AG08396 (cell line): ENCODE data around the gene EGFR.

Experiments used
- DNase-seq: peaks from one replicate; pipeline ENCODE4 v3.0.0; 2012; ENCODE audit warnings: low spot score, mixed read lengths

The EGFR gene

GRCh38 chr7:55036950-55037736 lies 18.3 kb downstream of the EGFR start:
- DNase-seq, result no peak

GRCh38 chr7:55043691-55044370 lies 25.0 kb downstream of the EGFR start:
- DNase-seq, result no peak

GRCh38 chr7:55044371-55044717 lies 25.5 kb downstream of the EGFR start:
- DNase-seq, result no peak

- peak; percentile 31 for DNase-seq
Observed at GRCh38 chr7:55044791-55045190, 26.0 kb downstream of the EGFR start.

- no peak for DNase-seq
Observed at GRCh38 chr7:55046582-55047342, 27.9 kb downstream of the EGFR start.

GRCh38 chr7:55048221-55048859 lies 29.5 kb downstream of the EGFR start:
- no peak for DNase-seq

- DNase-seq, result no peak
Observed at GRCh38 chr7:55050281-55050680, 31.5 kb downstream of the EGFR start.

GRCh38 chr7:55052081-55052480 lies 33.3 kb downstream of the EGFR start:
- peak; percentile 55 for DNase-seq

GRCh38 chr7:55052741-55053427 lies 34.1 kb downstream of the EGFR start:
- DNase-seq, result no peak

GRCh38 chr7:55053651-55054571 lies 35.1 kb downstream of the EGFR start:
- no peak for DNase-seq

- DNase-seq, result no peak
Observed at GRCh38 chr7:55054758-55055157, 35.9 kb downstream of the EGFR start.

- no peak for DNase-seq
Observed at GRCh38 chr7:55055479-55055878, 36.7 kb downstream of the EGFR start.

GRCh38 chr7:55056068-55056467 lies 37.3 kb downstream of the EGFR start:
- DNase-seq, result no peak

GRCh38 chr7:55056577-55057480 lies 38.0 kb downstream of the EGFR start:
- DNase-seq, result no peak

GRCh38 chr7:55058314-55058713 lies 39.5 kb downstream of the EGFR start:
- no peak for DNase-seq

- no peak for DNase-seq
Observed at GRCh38 chr7:55059021-55059420, 40.2 kb downstream of the EGFR start.

GRCh38 chr7:55060085-55060484 lies 41.3 kb downstream of the EGFR start:
- DNase-seq, result no peak

- no peak for DNase-seq
Observed at GRCh38 chr7:55060636-55061022, 41.8 kb downstream of the EGFR start.

GRCh38 chr7:55061726-55062499 lies 43.1 kb downstream of the EGFR start:
- no peak for DNase-seq
